Trophoblast cell (in vitro differentiated cells and primary cell): ENCODE data around the gene POMGNT2.
A peak's percentile ranks its signal among the peaks of the same experiment; 100 is the strongest.

Experiments
- DNase-seq, 2 donors: peaks; one replicate each; pipeline ENCODE4 v3.0.0-alpha.2; 2016
- H2AFZ ChIP-seq: 2 replicates; pipeline ENCODE4 v1.6.1; 2013; ENCODE audit warnings: low read length, moderate library complexity, mild to moderate bottlenecking; ENCODE audit not compliant: insufficient read depth, poor library complexity
- H2AK5ac ChIP-seq: 2 replicates; pipeline ENCODE4 v1.6.1; 2013; ENCODE audit warnings: mild to moderate bottlenecking, low read length
- H2BK120ac ChIP-seq: 2 replicates; pipeline ENCODE4 v1.6.1; 2013; ENCODE audit warnings: low read length, mild to moderate bottlenecking, moderate library complexity; ENCODE audit not compliant: insufficient read depth, poor library complexity
- H2BK12ac ChIP-seq: 2 replicates; pipeline ENCODE4 v1.6.1; 2013; ENCODE audit warnings: mild to moderate bottlenecking, low read length, moderate library complexity
- H2BK5ac ChIP-seq: 2 replicates; pipeline ENCODE4 v1.6.1; 2013; ENCODE audit warnings: low read length, low read depth, moderate library complexity, mild to moderate bottlenecking; ENCODE audit not compliant: poor library complexity
- H3K14ac ChIP-seq: 2 replicates; pipeline ENCODE4 v1.6.1; 2013; ENCODE audit warnings: mild to moderate bottlenecking, low read length
- H3K18ac ChIP-seq: 2 replicates; pipeline ENCODE4 v1.6.1; 2013; ENCODE audit warnings: mild to moderate bottlenecking, low read length
- H3K23ac ChIP-seq: 2 replicates; pipeline ENCODE4 v1.6.1; 2013; ENCODE audit warnings: low read length
- H3K27ac ChIP-seq: 2 replicates; pipeline ENCODE4 v1.5.1; 2013; ENCODE audit warnings: low read depth, mild to moderate bottlenecking, inconsistent platforms, low read length, moderate library complexity
- H3K27me3 ChIP-seq: 2 replicates; pipeline ENCODE4 v1.6.1; 2013; ENCODE audit warnings: inconsistent platforms, mild to moderate bottlenecking, low read length, moderate library complexity; ENCODE audit not compliant: insufficient read depth
- H3K36me3 ChIP-seq, 2 experiments: 1 replicate in 1 of 2; 2 replicates in 1 of 2; pipeline ENCODE4 v1.6.1; 2013; ENCODE audit warnings: low read length in 2 of 2, mild to moderate bottlenecking in 2 of 2, moderate library complexity in 1 of 2; ENCODE audit not compliant: insufficient read depth in 2 of 2, control insufficient read depth in 1 of 2
- H3K4ac ChIP-seq: 2 replicates; pipeline ENCODE4 v1.6.1; 2013; ENCODE audit warnings: low read depth, mild to moderate bottlenecking, low read length, moderate library complexity
- H3K4me1 ChIP-seq, 2 experiments: 1 replicate in 1 of 2; 2 replicates in 1 of 2; pipeline ENCODE4 v1.6.1; 2013; ENCODE audit warnings: low read length in 2 of 2, mild to moderate bottlenecking in 2 of 2, moderate library complexity in 1 of 2; ENCODE audit not compliant: insufficient read depth in 2 of 2, control insufficient read depth in 1 of 2
- H3K4me2 ChIP-seq: 2 replicates; pipeline ENCODE4 v1.6.1; 2013; ENCODE audit warnings: inconsistent platforms, mild to moderate bottlenecking, low read length, moderate library complexity
- H3K4me3 ChIP-seq: 2 replicates; pipeline ENCODE4 v1.5.1; 2013; ENCODE audit warnings: mild to moderate bottlenecking, low read depth, low read length, inconsistent platforms
- H3K79me1 ChIP-seq: one replicate; pipeline ENCODE4 v1.6.1; 2013; ENCODE audit warnings: low read length
- H3K79me2 ChIP-seq: 2 replicates; pipeline ENCODE4 v1.6.1; 2013; ENCODE audit warnings: low read length, mild to moderate bottlenecking; ENCODE audit not compliant: control insufficient read depth, insufficient read depth, poor library complexity
- H3K9ac ChIP-seq: 2 replicates; pipeline ENCODE4 v1.6.1; 2013; ENCODE audit warnings: mild to moderate bottlenecking, low read length
- H3K9me3 ChIP-seq: 2 replicates; pipeline ENCODE4 v1.6.1; 2013; ENCODE audit warnings: low read depth, mild to moderate bottlenecking, control low read depth, inconsistent platforms, low read length; ENCODE audit not compliant: insufficient read depth
- H4K12ac ChIP-seq: 2 replicates; pipeline ENCODE4 v1.6.1; 2013; ENCODE audit warnings: low read depth, mild to moderate bottlenecking, low read length, moderate library complexity
- H4K8ac ChIP-seq: 2 replicates; pipeline ENCODE4 v1.6.1; 2013; ENCODE audit warnings: low read depth, mild to moderate bottlenecking, low read length, moderate library complexity
- H4K91ac ChIP-seq: one replicate; pipeline ENCODE4 v1.6.1; 2013; ENCODE audit warnings: low read depth, mild to moderate bottlenecking, low read length, moderate library complexity
- WGBS: extraction: QIAGEN DNeasy Blood & Tissue Kit; methylation state at CpG from one replicate; pipeline ENCODE4 v1.1.7; 2013; ENCODE audit warnings: missing lambda C conversion rate; ENCODE audit not compliant: insufficient read length, insufficient coverage; ENCODE audit errors: extremely low coverage; 5-methylcytosine and 5-hydroxymethylcytosine counted together

The POMGNT2 gene

GRCh38 chr3:43148033-43148432 is 42.2 kb upstream of the POMGNT2 start:
- H3K4ac ChIP-seq: no peak overlapping the region
- H4K12ac ChIP-seq: no peak overlapping the region
- no peaks in the 10 kb centered on the region for H3K79me2 ChIP-seq
- H2BK120ac ChIP-seq: no peak overlapping the region
- H3K4me3 ChIP-seq: no peak overlapping the region
- H2AK5ac ChIP-seq: no peak overlapping the region
- no peak overlapping the region for H2AFZ ChIP-seq
- no peaks in the 10 kb centered on the region for H3K27me3 ChIP-seq
- DNase-seq: no peak
- H2BK5ac ChIP-seq: no peak overlapping the region
- no peaks in the 10 kb centered on the region for H3K79me1 ChIP-seq
- no peak overlapping the region for H4K91ac ChIP-seq
- no peak overlapping the region for H3K9ac ChIP-seq
- no peaks in the 10 kb centered on the region for H3K4me1 ChIP-seq
- no peak overlapping the region for H3K14ac ChIP-seq
- no peaks in the 10 kb centered on the region for H3K36me3 ChIP-seq
- H3K27ac ChIP-seq: no peak overlapping the region
- no peak overlapping the region for H3K23ac ChIP-seq
- H4K8ac ChIP-seq: no peak overlapping the region
- no peak overlapping the region for H3K18ac ChIP-seq
- no peaks in the 10 kb centered on the region for H3K9me3 ChIP-seq
- no peak overlapping the region for H2BK12ac ChIP-seq
- no peak overlapping the region for H3K4me2 ChIP-seq

- Histone ChIP-seq H4K91ac (no peak overlapping the region), H2BK5ac (no peak overlapping the region), H3K18ac (no peak overlapping the region), H2AFZ (no peak overlapping the region), H3K36me3 (no peaks in the 10 kb centered on the region), H3K27me3 (no peaks in the 10 kb centered on the region), H3K79me2 (no peaks in the 10 kb centered on the region), H4K8ac (no peak overlapping the region), H3K4me3 (no peak overlapping the region), H2AK5ac (no peak overlapping the region), H2BK120ac (no peak overlapping the region), H3K23ac (no peak overlapping the region), H3K27ac (no peak overlapping the region), H4K12ac (no peak overlapping the region), H3K14ac (no peak overlapping the region), H3K9ac (no peak overlapping the region), H3K4ac (no peak overlapping the region), H3K4me2 (no peak overlapping the region), H3K9me3 (no peaks in the 10 kb centered on the region), H3K79me1 (no peaks in the 10 kb centered on the region), H2BK12ac (no peak overlapping the region), H3K4me1 (no peaks in the 10 kb centered on the region)
- WGBS: no CpG with 5 or more reads among the region's 1 CpG
- DNase-seq: no peak
Measured at GRCh38 chr3:43146599-43146998, 40.7 kb upstream of the POMGNT2 start.

- Histone ChIP-seq H3K79me2 (no peaks in the 10 kb centered on the region), H3K18ac (no peak overlapping the region), H3K14ac (no peak overlapping the region), H4K91ac (no peak overlapping the region), H3K36me3 (no peaks in the 10 kb centered on the region), H4K8ac (no peak overlapping the region), H3K9me3 (no peaks in the 10 kb centered on the region), H4K12ac (no peak overlapping the region), H3K9ac (peak overlapping the region; percentile 72), H3K4me3 (no peak overlapping the region), H3K27me3 (no peaks in the 10 kb centered on the region), H2BK120ac (no peak overlapping the region), H2AK5ac (no peak overlapping the region), H3K4me2 (no peak overlapping the region), H3K4me1 (no peaks in the 10 kb centered on the region), H3K23ac (no peak overlapping the region), H3K27ac (no peak overlapping the region), H2BK5ac (no peak overlapping the region), H3K79me1 (no peaks in the 10 kb centered on the region), H2AFZ (no peak overlapping the region), H3K4ac (no peak overlapping the region), H2BK12ac (no peak overlapping the region)
- DNase-seq: no peak
- no CpG with 5 or more reads among the region's 7 CpGs for WGBS
Measured at GRCh38 chr3:43144761-43145490, 39.0 kb upstream of the POMGNT2 start.

- Histone ChIP-seq H3K36me3 (no peaks in the 10 kb centered on the region), H4K12ac (no peak overlapping the region), H4K8ac (peak overlapping the region; percentile 29), H3K23ac (no peak overlapping the region), H3K79me2 (no peaks in the 10 kb centered on the region), H3K14ac (no peak overlapping the region), H2AFZ (peak overlapping the region; percentile 45), H3K4me2 (no peak overlapping the region), H2AK5ac (no peak overlapping the region), H3K27ac (no peak overlapping the region), H3K4ac (no peak overlapping the region), H3K18ac (no peak overlapping the region), H2BK120ac (no peak overlapping the region), H3K9ac (no peak overlapping the region), H3K4me1 (no peaks in the 10 kb centered on the region), H3K27me3 (no peaks in the 10 kb centered on the region), H3K79me1 (no peaks in the 10 kb centered on the region), H3K9me3 (no peaks in the 10 kb centered on the region), H4K91ac (no peak overlapping the region), H3K4me3 (no peak overlapping the region), H2BK5ac (no peak overlapping the region), H2BK12ac (no peak overlapping the region)
- DNase-seq: no peak
- no CpG with 5 or more reads among the region's 3 CpGs for WGBS
Measured at GRCh38 chr3:43142472-43142871, 36.6 kb upstream of the POMGNT2 start.
